IPS-18a (cell line): ENCODE results near the gene APOBEC3F.
"Not testable (repeated sequence)": the region's sequence is repeated elsewhere in the genome, so short reads cannot be mapped to it uniquely, and the experiment has no call there.

ENCODE experiments used
- H3K27ac ChIP-seq: one replicate; pipeline ENCODE4 v1.5.1; 2013; ENCODE audit warnings: low read length
- H3K27me3 ChIP-seq: one replicate; pipeline ENCODE4 v1.6.1; 2013; ENCODE audit warnings: mild to moderate bottlenecking, low read length; ENCODE audit not compliant: control insufficient read depth, insufficient read depth
- H3K36me3 ChIP-seq: one replicate; pipeline ENCODE4 v1.6.1; 2013; ENCODE audit warnings: low read depth, low read length; ENCODE audit not compliant: control insufficient read depth
- H3K4me1 ChIP-seq: one replicate; pipeline ENCODE4 v1.6.1; 2013; ENCODE audit warnings: low read depth, low read length; ENCODE audit not compliant: control insufficient read depth
- H3K4me3 ChIP-seq: one replicate; pipeline ENCODE4 v1.5.1; 2013; ENCODE audit warnings: low read length
- H3K9ac ChIP-seq: one replicate; pipeline ENCODE4 v1.6.1; 2013; ENCODE audit warnings: mild to moderate bottlenecking, low read length, moderate library complexity
- H3K9me3 ChIP-seq: one replicate; pipeline ENCODE4 v1.6.1; 2013; ENCODE audit warnings: low read depth, low read length; ENCODE audit not compliant: control insufficient read depth

The APOBEC3F gene

DNA sequence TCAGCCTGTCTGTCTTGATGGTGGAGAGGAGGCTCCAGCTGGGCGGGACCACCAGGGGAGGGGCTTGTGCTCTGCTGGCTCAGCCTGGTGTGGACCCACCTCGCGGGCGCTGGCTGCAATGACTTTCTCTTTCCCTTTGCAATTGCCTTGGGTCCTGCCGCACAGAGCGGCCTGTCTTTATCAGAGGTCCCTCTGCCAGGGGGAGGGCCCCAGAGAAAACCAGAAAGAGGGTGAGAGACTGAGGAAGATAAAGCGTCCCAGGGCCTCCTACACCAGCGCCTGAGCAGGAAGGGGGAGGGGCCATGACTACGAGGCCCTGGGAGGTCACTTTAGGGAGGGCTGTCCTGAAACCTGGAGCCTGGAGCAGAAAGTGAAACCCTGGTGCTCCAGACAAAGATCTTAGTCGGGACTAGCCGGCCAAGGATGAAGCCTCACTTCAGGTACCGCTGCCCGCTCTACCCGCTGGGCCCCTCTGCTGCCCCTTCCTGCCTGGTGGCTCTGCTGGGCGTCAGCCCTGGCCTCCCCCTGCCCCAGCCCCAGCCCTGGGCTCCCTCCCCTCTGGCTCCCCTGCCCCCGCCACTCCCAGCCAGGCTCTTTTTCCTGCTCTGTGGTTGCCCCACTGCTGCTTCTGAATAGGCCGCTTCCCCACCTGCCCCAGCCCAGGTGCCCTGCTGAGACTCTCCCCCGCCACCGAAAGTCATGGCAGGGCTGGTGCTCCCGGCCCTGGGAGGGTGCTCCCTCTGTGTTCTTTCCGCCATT lies at the start of gene APOBEC3F:
APOBEC3F (plus strand) TSS at position 327 of the 759 bp plus-strand sequence; CDS start at position 424, 97 bp downstream.
- H3K4me1 ChIP-seq: peaks cover 21% of the 10 kb centered on the region
- H3K27ac ChIP-seq, H3K27me3 ChIP-seq, H3K36me3 ChIP-seq, H3K9me3 ChIP-seq: not testable (repeated sequence)
- peak within 1 kb of the TSS; percentile 22 for H3K9ac ChIP-seq
- peak within 1 kb of the TSS; percentile 51 for H3K4me3 ChIP-seq

GRCh38 chr22:38992871-38993371 lies 47.7 kb upstream of the APOBEC3F start:
- not testable (repeated sequence) for H3K9me3 ChIP-seq, H3K27me3 ChIP-seq

DNA sequence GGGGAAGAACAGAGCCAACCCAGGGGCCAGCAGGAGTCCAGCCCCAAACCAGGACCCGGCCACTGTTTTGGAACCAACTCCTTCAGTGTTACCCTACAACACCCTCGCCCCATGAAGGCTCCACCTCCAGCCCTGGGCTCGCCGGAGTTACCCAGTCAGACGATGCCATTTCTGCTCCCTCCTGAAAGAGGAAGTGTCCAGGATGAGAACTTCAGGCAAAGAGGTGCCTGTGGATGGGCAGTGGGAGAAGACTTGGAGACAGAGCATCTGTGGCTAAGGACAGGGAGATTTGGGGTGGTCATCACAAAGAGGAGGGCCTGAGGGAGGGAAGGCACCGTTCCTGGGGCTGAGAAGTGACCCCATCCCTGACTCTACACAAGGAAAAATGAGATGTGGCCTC lies 44.6 kb upstream of the APOBEC3F start:
- Histone ChIP-seq H3K4me3 (no peak overlapping the region), H3K4me1 (peaks cover 26% of the 10 kb centered on the region), H3K36me3 (no peaks in the 10 kb centered on the region), H3K9me3 (no peaks in the 10 kb centered on the region), H3K27ac (no peak overlapping the region), H3K9ac (no peak overlapping the region), H3K27me3 (no peaks in the 10 kb centered on the region)

More at GRCh38 chr22:38992871-38993371, 47.7 kb upstream of the APOBEC3F start:
- not testable (repeated sequence) for H3K4me3 ChIP-seq, H3K27ac ChIP-seq, H3K36me3 ChIP-seq, H3K9ac ChIP-seq
- peaks cover 15% of the 10 kb centered on the region for H3K4me1 ChIP-seq

DNA sequence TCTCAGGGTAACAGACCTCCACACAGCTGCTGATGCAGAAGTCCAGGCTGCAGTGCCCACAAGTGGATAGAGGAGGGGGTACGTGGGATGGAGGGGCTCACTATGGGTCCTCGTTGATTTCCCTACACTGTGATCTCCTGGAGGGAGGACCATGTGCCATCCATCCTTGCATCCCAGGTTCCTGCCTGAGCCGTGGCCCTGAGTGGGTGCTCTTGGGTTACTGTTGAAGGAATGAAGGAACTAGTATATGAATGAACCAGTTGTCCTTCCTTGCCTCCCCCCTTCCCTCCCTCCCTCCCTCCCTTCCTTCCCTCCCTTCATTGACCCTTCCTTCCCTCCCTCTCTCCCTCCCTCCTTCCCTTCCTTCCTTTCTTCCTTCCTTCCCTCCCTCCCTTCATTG lies 43.1 kb upstream of the APOBEC3F start:
- H3K4me1 ChIP-seq: peaks cover 23% of the 10 kb centered on the region
- no peaks in the 10 kb centered on the region for H3K36me3 ChIP-seq
- no peaks in the 10 kb centered on the region for H3K9me3 ChIP-seq
- no peak overlapping the region for H3K9ac ChIP-seq
- H3K27ac ChIP-seq: no peak overlapping the region
- H3K27me3 ChIP-seq: no peaks in the 10 kb centered on the region
- no peak overlapping the region for H3K4me3 ChIP-seq

DNA sequence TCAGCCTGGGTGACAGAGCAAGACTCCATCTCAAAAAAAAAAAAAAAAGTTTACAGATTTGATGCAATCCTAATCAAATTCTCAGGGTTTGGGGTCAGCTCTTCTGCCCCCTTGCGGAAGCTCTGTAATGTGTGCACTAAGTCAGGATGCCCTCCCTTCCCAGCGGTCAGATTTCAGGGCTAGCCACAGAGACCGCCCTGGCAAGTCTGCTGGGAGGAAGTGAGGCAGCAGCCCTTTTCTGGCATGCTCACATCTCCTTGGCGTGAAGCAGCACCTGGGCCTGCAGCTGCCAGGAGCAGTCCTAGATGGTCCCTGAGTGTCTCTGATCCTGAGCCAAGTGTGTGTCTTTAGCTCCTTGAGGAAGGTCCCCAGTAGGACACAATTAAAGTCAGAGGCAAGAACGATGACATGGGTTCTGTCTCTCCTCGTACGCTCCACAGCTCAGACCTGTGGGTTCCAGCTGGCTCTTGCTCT lies 37.5 kb upstream of the APOBEC3F start:
- peaks cover 16% of the 10 kb centered on the region for H3K4me1 ChIP-seq
- no peak overlapping the region for H3K4me3 ChIP-seq
- H3K9me3 ChIP-seq: no peaks in the 10 kb centered on the region
- no peaks in the 10 kb centered on the region for H3K36me3 ChIP-seq
- H3K27me3 ChIP-seq: no peaks in the 10 kb centered on the region
- no peak overlapping the region for H3K27ac ChIP-seq
- no peak overlapping the region for H3K9ac ChIP-seq

- H3K9ac ChIP-seq: no peak overlapping the region
- no peaks in the 10 kb centered on the region for H3K36me3 ChIP-seq
- no peaks in the 10 kb centered on the region for H3K9me3 ChIP-seq
- H3K4me1 ChIP-seq: peaks cover 4% of the 10 kb centered on the region
- H3K4me3 ChIP-seq: no peak overlapping the region
- H3K27me3 ChIP-seq: no peaks in the 10 kb centered on the region
- H3K27ac ChIP-seq: no peak overlapping the region
Measured at GRCh38 chr22:39007177-39007576, 33.5 kb upstream of the APOBEC3F start.

DNA sequence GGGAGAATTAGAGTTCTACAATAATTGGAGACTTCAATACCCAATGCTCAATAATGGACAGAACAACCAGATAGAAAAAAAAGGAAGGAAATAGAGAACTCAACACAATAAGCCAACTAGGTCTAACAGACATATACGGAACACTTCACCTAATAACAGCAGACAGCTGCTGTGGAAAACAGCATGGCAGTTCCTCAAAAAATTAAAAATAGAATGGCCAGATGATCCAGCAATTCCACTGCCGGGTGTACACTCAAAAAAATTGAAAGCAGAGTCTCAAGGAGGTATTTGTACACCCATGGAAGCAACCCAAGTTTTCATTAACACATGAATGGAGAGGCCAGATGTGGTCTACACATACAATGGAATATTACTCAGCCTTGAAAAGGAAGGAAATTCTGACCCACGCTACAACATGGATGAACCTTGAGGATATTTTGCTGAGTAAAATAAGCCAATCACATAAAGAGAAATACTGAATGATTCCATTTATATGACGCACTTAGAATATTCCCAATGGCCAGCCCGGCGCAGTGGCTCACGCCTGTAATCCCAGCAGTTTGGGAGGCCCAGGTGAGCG lies 32.3 kb upstream of the APOBEC3F start:
- H3K4me3 ChIP-seq, H3K4me1 ChIP-seq, H3K36me3 ChIP-seq, H3K9ac ChIP-seq, H3K9me3 ChIP-seq, H3K27me3 ChIP-seq, H3K27ac ChIP-seq: not testable (repeated sequence)

GRCh38 chr22:39010946-39011345 lies 29.7 kb upstream of the APOBEC3F start:
- Histone ChIP-seq H3K27me3 (no peaks in the 10 kb centered on the region), H3K4me1 (peaks cover 16% of the 10 kb centered on the region), H3K9me3 (no peaks in the 10 kb centered on the region), H3K9ac (no peak overlapping the region), H3K27ac (no peak overlapping the region), H3K36me3 (no peaks in the 10 kb centered on the region), H3K4me3 (no peak overlapping the region)

DNA sequence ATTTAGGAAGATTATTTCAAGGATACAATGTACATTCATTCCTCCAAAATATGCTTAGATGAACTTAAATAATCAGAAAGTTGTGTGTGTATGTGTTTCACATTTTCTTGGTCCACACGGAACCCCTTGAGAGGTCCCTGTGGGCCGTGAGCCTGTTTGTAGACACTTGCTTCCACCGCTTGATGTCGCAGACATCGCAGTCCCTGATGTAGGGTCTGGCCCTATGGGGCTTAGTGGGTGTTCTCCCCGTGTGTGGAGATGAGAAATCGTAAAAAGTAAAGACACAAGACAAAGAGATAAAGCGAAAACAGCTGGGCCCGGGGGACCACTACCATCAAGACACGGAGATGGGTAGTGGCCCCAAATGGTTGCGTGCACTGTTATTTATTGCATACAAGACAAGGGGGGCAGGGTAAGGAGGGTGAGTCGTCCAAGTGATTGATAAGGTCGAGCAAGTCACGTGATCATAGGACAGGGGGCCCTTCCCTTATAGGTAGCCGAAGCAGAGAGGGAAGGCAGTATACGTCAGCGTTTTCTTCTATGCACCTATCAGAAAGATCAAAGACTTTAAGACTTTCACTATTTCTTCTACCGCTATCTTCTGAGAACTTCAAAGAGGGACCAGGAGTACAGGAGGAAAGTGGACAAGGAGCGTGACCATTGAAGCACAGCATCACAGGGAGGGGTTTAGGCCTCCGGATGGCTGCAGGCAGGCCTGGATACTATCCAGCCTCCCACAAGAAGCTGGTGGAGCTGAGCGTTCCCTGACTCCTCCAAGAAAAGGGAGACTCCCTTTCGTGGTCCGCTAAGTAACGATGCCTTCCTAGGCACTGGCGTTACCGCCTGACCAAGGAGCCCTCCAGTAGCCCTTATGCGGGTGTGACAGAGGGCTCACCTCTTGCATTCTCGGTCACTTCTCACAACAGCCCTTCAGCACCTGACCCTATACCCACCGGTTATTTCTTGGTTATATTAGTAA lies 27.8 kb upstream of the APOBEC3F start:
- no peak overlapping the region for H3K27ac ChIP-seq

DNA sequence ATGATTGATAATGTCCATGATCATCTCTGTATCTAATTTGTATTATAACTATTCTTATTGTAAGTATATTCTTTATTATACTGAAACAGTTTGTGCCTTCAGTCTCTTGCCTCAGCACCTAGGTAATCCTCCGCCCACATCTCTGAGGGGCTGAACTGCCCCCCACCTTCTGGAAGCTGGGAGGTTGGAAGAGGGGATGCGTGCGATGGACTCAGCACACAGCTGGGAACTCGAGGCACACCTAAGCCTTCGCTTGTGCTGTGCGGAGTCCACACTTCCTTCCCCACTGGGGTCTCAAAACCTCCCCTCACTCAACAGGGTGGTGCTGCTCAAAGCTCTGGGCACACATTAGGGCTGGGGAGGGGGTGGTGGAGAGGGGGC lies 27.1 kb upstream of the APOBEC3F start:
- not testable (repeated sequence) for H3K9me3 ChIP-seq, H3K27ac ChIP-seq, H3K27me3 ChIP-seq, H3K36me3 ChIP-seq
- H3K4me1 ChIP-seq: peaks cover 27% of the 10 kb centered on the region
- H3K4me3 ChIP-seq: peak overlapping the region; percentile 42
- H3K9ac ChIP-seq: peak overlapping the region; percentile 52

More for the DNA sequence above, 27.8 kb upstream of the APOBEC3F start:
- H3K4me1 ChIP-seq: peaks cover 22% of the 10 kb centered on the region
- no peak overlapping the region for H3K4me3 ChIP-seq
- no peak overlapping the region for H3K9ac ChIP-seq
- no peaks in the 10 kb centered on the region for H3K27me3 ChIP-seq
- no peaks in the 10 kb centered on the region for H3K9me3 ChIP-seq
- H3K36me3 ChIP-seq: no peaks in the 10 kb centered on the region
